GM19455 (cell line): ENCODE measurements around the gene KIF5B.
"Not testable (repeated sequence)": the region's sequence is repeated elsewhere in the genome, so short reads cannot be mapped to it uniquely, and the experiment has no call there.

Source experiments
- ATAC-seq: cut with Tn5 transposase; IDR thresholded peaks from one replicate; pipeline ENCODE4 v1.9.1; 2021; ENCODE audit not compliant: unreplicated experiment

The KIF5B gene

GRCh38 chr10:32017044-32017443 lies 39.2 kb downstream of the KIF5B start:
- no peak for ATAC-seq

- no peak for ATAC-seq
These were observed 40.8 kb downstream of the KIF5B start for GRCh38 chr10:32015386-32015785.

DNA sequence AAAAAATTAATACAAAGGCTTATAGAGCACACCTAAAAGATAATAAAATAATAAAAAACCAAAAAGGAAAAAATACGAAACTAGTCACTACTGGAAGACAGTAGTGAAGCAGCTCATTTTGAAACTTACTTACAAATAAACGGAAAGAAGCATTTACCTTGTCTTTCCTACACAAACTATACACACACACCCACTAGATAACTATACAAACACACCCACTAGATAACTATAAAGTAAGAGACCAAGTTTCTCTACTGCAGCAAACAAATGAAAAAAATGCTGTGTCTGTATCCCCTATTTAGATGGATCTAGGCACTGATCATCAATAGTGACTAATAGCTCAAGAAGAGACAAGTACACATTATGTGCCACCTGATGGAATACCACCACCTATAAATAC lies 49.2 kb downstream of the KIF5B start:
- no peak for ATAC-seq

GRCh38 chr10:32005050-32005449 lies 51.2 kb downstream of the KIF5B start:
- no peak for ATAC-seq

- no peak for ATAC-seq
These were observed 52.0 kb downstream of the KIF5B start for GRCh38 chr10:32004161-32004591.

- ATAC-seq, result no peak
These were observed 53.7 kb downstream of the KIF5B start for GRCh38 chr10:32002531-32002930.

GRCh38 chr10:32000937-32001336 lies 55.3 kb downstream of the KIF5B start:
- no peak for ATAC-seq

DNA sequence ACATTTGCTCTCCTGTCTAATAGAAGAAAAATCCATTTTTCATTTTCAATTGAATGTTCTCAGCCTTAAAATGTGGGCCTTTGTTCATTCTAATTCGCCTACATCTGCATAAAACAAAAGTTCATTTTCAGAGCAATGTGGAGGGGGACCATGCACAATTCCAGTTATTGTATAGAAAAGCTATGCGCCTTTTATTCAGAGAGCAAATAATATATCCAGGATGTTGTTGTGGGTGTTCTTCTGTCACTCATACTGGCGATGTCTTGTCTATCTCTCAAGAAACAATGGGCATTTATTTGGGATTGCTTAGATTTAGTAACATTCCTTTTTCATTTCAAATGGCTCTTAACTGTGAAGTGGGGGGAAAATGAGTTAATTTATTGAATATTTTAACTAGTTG lies 56.4 kb downstream of the KIF5B start:
- ATAC-seq, result no peak

DNA sequence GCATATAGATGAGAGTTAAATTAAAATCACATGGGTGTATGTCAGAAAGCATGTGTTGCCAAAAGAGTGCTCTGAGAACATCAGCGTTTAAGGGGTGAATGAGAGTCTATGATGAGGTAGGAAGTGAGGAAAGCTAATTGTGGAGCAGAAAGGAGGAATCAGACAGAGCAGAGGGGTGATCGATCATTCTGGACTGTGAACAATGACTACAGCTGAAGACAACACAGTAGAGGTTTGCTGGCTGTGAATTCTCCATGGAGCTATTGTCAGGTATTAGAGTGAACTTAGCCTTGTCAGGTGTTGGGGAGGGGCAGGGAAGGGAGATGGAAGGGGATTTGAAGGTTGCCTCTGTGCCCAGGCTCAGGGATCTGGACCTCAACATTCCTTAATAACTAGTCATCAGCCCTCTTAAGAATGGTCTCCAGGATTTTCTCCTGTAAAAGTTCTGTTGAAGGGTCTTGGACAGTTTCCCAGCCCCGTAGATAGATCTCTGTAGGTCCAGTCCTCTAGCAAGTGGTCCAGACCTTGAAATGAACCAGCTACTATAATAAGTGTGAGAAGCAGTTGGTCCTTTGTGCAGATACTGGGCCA lies 57.1 kb downstream of the KIF5B start:
- ATAC-seq, result no peak

DNA sequence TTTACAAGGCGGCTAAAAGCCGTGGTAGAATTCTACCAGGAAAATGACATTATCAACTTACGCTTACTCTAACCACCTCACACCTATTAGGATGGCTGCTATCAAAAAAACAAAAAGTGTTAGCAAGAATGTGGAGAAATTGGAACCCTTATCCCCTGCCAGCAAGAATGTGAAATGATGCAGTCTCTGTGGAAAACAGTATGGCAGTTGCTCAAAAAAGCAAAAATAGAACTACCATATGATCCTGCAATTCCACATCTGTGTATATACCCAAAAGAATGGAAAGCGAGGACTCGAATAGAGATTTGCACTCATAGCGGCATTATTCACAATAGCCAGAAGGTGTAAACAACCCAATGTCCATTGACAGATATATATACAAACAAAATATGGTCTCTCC lies 61.3 kb downstream of the KIF5B start:
- ATAC-seq, result no peak

DNA sequence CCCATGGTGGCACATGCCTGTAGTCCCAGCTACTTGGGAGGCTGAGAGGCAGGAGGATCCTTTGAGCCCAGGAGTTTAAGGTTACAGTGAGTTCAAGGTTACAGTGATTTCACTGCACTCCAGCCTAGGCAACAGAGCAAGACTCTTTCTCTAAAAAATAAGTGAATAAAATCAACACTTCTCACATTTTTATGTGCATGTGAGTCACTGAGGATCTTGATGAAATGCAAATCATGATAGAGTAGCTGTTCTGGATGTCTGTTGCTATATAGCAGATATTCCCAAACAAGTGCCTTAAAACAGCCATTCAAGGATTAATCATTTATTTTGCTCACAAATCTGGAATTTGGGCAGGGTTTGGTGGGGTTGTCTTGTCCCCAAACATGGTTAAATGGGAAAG lies 65.3 kb downstream of the KIF5B start:
- ATAC-seq, result no peak

GRCh38 chr10:31987786-31988185 lies 68.4 kb downstream of the KIF5B start:
- not testable (repeated sequence) for ATAC-seq

DNA sequence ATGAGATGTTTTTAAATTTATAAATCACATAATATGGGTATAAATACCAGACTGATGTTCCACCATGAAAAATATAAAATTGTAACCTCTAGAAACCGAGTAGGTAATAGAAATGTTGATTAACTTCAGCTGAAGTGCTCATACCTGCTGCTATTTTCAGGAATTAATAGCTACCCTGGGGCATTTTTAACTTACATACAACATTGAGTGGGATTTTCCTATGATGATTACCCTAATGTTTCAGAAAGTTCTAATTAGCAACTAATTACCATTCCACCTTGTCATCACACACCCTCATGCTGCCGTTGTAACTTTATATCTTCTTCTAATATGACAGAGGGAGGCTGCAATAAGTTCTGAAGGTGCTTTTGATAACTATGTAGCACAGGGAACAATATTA lies 74.1 kb downstream of the KIF5B start:
- no peak for ATAC-seq

DNA sequence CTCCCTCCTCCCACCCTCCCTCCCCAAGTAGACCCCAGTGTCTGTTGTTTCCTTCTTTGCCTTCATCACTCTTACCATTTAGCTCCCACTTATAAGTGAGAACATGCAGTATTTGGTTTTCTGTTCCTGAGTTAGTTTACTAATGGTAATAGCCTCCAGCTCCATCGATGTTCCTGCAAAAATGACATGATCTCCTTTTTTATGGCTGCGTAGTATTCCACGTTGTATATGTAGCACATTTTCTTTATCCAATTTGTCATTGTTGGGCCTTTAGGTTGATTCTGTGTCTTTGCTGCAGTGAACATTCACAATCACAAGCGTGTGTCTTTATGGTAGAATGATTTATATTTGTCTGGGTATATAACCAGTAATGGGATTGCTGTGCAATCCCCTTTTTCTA lies 75.8 kb downstream of the KIF5B start:
- ATAC-seq, result no peak

GRCh38 chr10:31979071-31979470 lies 77.2 kb downstream of the KIF5B start:
- not testable (repeated sequence) for ATAC-seq

DNA sequence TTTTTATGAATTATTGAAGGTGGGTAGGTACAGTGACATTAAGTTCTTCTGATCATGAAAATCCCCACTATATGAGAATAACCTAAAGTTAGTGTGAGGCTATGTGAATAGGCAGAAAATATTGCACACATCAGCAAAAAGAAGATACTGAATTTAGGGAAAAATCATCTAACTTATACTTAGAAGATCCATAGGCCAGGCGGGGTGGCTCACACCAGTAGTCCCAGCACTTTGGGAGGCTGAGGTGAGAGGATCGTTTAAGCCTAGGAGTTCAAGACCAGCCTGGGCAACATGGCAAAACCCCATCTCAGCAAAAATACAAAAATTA lies 78.1 kb downstream of the KIF5B start:
- ATAC-seq, result no peak

DNA sequence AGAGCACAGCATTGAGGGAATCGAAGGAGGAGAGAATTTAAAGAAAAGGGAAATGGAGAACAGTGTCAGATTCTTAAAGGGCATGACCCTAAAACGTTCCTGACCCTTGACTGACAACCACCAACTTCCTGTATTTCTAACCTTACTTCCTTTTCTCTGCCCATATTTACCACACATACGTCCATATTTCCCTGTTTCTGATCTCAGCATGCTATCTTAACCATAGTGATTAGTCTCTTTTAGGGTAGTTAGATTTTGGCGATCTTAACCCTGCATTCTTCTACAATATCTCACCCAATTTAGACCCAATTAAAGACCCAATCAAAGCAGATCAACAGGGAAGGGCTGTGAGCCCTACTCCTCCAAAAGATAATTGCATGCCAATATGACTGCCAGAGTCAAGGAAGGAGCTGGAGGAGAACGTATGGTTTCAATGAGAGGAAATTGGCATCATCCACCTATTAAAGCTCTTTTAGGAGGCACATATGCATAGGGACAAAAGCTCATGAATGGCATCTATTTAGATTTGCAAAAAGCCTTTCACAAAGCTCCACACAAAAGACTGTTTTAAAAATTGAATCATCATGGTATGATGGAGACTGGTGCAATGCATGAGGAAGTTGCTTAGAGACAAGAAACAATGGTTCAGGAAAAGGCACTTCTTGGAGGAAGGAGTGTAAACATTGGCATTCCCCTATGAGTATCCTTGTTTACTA lies 78.6 kb downstream of the KIF5B start:
- no peak for ATAC-seq

DNA sequence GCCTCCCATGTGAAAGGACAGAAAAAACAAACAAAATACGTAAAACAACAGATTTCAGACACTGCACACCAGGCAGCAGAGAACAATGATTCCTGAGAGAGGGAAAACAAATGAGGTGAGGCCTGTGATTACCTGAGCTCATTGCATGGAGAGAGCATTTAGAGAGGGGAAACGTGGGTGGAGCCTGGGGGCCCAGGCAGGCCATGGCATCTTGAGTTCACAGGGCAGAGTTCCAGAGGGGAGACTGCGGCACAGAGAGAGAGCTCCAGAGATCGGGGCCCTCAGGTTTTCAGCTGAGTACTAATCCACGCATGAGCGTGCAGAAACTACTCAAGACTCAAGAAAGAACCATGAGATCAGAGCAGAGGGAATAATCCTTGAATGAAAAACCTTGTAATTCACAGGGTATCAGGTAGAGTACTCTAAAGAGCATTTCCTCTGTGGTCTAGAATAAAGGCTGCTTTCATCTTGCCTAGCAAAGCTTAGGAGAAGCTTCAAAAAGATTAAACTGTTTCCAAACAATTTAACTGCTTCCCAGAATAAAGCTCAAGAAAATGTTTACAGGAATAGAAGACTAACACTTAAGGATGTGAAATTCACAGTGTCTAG lies 81.0 kb downstream of the KIF5B start:
- ATAC-seq, result no peak

GRCh38 chr10:31974434-31975124 lies 81.6 kb downstream of the KIF5B start:
- ATAC-seq, result no peak

- no peak for ATAC-seq
These were observed 83.6 kb downstream of the KIF5B start for GRCh38 chr10:31972519-31973041.

DNA sequence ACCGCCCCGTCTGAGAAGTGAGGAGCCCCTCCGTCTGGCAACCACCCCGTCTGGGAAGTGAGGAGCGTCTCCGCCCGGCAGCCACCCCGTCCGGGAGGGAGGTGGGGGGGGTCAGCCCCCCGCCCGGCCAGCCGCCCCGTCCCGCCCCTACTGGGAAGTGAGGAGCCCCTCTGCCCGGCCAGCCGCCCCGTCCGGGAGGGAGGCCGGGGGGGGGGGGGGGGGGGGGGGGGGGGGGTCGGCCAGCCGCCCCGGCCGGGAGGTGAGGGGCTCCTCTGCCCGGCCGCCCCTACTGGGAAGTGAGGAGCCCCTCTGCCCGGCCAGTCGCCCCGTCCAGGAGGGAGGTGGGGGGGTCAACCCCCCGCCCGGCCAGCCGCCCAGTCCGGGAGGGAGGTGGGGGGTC lies 86.4 kb downstream of the KIF5B start:
- not testable (repeated sequence) for ATAC-seq

- ATAC-seq, result no peak
These were observed 92.6 kb downstream of the KIF5B start for GRCh38 chr10:31963589-31963980.
